GM10248 (cell line): Measurements from ENCODE around the gene FAM32A.

Source experiments
- CTCF ChIA-PET: fragments of 300-600 bp; sonication (Branson Sonifier 250); formaldehyde crosslinking; extraction: SDS; loops from one replicate; lab custom pipeline; 2021; ENCODE audit warnings: antibody characterized with exemption; lab: Yijun Ruan, JAX
- POLR2A ChIA-PET: fragments of 350-650 bp; sonication (Branson Sonifier 250); formaldehyde crosslinking; extraction: SDS; loops from one replicate; lab custom pipeline; 2020; ENCODE audit warnings: antibody characterized with exemption; lab: Yijun Ruan, JAX
- DNase-seq: peaks from one replicate; pipeline ENCODE4 v3.0.0; 2012; ENCODE audit errors: extremely low spot score
- CTCF ChIP-seq: IDR thresholded peaks from 2 replicates; pipeline ENCODE4 v1.5.1; 2012; ENCODE audit warnings: mild to moderate bottlenecking, low read depth; ENCODE audit errors: extremely low read depth, missing control alignments, control extremely low read depth

Gene FAM32A

GRCh38 chr19:16198370-16198651 lies 13.1 kb downstream of the FAM32A start:
- no peak for DNase-seq
- ChIA-PET CTCF (interaction anchor here (1.1 to 1.5 kb wide), 5 partner anchors 10 to 156 kb away, joined by 3 to 13 read pairs (median 5); partner anchors contain the start of gene FAM32A), POLR2A (interaction anchor here (1.2 kb wide), 1 partner anchor 10 kb away, joined by 5 read pairs; no protein-coding TSS in a partner anchor)
- TF ChIP-seq CTCF = no peak

- no peak for DNase-seq
- ChIA-PET CTCF (no interaction called here), POLR2A (no interaction called here)
- no peak for TF ChIP-seq CTCF
Observed at GRCh38 chr19:16199275-16199932, 14.2 kb downstream of the FAM32A start.

GRCh38 chr19:16200038-16201010 lies 15.1 kb downstream of the FAM32A start:
- no peak for TF ChIP-seq CTCF
- POLR2A ChIA-PET = no interaction called here
- CTCF ChIA-PET = no interaction called here
- DNase-seq = no peak

- TF ChIP-seq CTCF = no peak
- no peak for DNase-seq
- POLR2A ChIA-PET = no interaction called here
- CTCF ChIA-PET = no interaction called here
Observed at GRCh38 chr19:16201011-16201391, 15.8 kb downstream of the FAM32A start.

- CTCF ChIA-PET = interaction anchor here (1.0 to 1.3 kb wide), 2 partner anchors 16 to 140 kb away, joined by 3 to 5 read pairs; no protein-coding TSS in a partner anchor
- TF ChIP-seq CTCF = no peak
- POLR2A ChIA-PET = no interaction called here
- DNase-seq = no peak
Observed at GRCh38 chr19:16202320-16203255, 17.4 kb downstream of the FAM32A start.
